Measurements from ENCODE around the gene MAP4K3.
"Not testable (repeated sequence)": the region's sequence is repeated elsewhere in the genome, so short reads cannot be mapped to it uniquely, and the experiment has no call there.

Gene MAP4K3

DNA sequence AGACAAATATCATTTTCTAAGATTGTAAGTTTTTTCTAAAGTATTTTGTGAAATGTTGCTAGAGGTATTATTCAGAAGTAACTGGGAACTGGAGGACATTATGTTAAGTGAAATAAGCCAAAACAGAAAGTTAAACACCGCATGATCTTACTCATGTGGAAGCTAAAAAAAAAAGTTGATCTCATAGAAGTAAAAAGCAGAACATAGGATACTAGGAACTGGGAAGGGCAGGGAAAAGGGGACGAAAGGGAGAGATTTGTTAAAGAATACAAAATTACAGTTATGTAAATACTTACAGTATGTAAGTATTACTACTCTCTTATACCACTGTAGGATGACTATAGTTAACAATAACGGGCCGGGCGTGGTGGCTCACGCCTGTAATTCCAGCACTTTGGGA, 146.7 kb downstream of the MAP4K3 start:
- DNase-seq: no peak

GRCh38 chr2:39289609-39290008, 147.5 kb downstream of the MAP4K3 start:
- no peak for DNase-seq

- no peak for DNase-seq
Measured at GRCh38 chr2:39283561-39283960, 153.5 kb downstream of the MAP4K3 start.

DNA sequence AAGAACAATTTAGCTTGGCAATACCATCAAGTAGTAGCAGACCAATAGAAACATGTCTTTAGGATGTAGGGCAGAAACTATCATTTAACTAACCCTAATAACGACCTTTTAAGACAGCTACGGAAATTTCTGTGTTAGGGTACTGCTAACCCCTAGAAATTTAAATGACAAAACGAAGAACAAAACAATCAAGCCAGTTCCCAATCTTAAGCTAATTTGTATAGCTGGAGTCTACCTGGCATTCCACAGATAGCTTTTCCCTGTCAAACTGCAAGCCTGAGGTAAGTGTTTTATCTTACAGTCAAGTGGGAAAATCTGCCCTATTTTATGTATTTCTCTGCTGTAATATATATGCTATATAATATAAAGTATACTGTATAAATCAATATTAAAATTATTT, 155.7 kb downstream of the MAP4K3 start:
- DNase-seq: no peak

DNA sequence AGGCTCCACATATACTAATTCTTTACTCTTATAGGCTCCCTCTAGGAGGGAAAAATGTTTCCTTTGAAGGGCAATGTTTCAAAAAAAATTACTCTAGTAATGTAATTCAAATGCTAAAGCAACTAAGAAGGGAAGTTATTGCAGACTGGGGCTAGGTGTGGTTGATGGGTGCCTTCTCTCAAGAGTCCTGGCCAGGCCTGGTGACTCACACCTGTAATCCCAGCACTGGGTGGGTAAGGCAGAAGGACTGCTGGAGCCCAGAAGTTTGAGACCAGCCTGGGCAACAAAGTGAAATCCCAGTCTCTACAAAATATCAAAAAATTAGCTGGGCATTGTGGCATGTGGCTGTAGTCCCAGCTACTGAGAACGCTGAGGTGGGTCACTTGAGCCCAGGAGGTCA, 162.1 kb downstream of the MAP4K3 start:
- no peak for DNase-seq

GRCh38 chr2:39269941-39270340, 167.1 kb downstream of the MAP4K3 start:
- DNase-seq: no peak

DNA sequence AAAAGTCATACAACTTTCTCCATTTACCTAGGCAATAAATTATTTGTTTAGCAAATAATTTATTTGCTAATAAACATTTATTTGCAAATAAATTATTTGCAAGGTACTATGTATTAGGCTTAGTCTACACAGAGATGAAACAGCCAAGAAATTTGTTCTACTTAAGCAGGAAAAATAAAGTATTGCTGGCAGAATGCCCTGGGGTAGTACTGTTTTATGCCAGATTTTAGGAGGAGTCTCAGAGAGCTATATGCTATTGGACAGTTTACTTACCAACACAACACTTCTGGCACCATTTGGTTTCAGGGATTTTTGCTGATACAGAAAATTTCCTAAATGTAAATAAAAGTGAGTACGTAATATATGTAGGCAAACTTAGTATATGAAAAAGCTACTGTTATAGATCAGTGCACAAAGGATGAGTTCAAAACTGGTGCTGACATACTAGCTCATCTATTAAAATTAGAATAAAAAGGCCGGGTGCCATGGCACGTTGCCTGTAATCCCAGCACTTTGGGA, 170.1 kb downstream of the MAP4K3 start:
- no peak for DNase-seq

- DNase-seq: no peak
Measured at GRCh38 chr2:39266139-39266805, 170.8 kb downstream of the MAP4K3 start.

- peak; percentile 21 for DNase-seq
Measured at GRCh38 chr2:39265315-39265714, 171.8 kb downstream of the MAP4K3 start.

- DNase-seq: no peak
Measured at GRCh38 chr2:39264733-39265132, 172.4 kb downstream of the MAP4K3 start.

DNA sequence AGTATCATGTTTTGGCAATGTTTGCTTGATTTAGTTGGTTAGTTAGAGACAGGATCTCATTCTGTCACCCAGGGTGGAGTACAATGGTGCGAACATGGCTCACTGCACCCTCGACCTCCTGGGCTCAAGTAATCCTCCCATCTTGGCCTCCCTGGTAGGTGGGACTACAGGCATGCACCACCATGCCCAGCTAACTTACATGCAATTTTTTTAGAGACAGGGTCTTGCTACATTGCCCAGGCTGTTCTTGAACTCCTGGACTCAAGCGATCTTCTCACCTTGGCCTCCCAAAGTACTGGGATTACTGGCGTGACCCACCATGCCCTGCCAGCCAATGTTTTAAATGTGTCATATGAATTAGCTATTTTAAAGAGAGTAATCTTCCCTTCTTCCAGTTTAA, 177.0 kb downstream of the MAP4K3 start:
- no peak for DNase-seq

DNA sequence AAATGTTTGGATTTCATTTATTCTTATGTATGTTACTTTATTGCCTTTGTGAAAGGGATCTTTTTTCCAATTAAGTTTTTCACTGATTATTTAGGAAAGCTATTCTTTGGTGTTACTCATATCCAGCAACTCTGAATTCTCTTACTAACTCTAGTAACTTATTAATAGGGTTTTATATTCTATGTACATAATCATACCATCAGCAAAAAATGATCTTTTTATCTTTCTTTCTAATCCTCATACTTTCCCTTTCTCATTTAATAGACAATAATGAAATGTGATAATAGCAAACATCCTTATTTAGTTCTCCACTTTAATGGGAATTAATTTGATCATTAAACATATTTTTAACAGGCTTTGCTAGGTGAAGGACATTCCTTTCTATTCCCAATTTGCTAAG, 181.0 kb downstream of the MAP4K3 start:
- DNase-seq: no peak

DNA sequence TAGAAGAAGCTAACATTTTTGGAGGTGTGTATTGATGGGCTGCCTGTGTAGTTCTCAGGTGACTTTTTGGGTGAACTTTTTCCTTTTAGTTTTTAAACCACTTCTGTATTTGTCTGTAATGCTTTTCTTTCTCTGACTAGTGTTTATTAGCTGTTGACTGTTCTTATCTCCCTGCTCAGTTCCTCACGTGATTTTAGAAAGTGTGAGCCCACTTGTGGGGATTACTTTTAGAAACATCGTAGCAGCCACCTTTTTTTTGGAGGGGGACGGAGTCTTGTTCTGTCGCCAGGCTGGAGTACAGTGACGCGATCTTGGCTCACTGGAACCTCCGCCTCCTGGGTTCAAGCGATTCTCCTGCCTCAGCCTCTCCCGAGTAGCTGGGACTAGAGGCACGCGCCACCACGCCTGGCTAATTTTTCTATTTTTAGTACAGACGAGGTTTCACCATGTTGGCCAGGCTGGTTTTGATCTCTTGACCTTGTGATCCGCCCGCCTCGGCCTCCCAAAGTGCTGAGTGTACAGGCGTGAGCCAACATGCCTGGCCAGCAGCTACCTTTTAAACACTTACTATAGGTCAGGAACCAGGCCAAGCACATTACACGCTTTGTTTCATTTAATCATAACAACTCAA, 184.1 kb downstream of the MAP4K3 start:
- no peak for DNase-seq

GRCh38 chr2:39247512-39248043, 189.5 kb downstream of the MAP4K3 start:
- peak; percentile 30 for DNase-seq

DNA sequence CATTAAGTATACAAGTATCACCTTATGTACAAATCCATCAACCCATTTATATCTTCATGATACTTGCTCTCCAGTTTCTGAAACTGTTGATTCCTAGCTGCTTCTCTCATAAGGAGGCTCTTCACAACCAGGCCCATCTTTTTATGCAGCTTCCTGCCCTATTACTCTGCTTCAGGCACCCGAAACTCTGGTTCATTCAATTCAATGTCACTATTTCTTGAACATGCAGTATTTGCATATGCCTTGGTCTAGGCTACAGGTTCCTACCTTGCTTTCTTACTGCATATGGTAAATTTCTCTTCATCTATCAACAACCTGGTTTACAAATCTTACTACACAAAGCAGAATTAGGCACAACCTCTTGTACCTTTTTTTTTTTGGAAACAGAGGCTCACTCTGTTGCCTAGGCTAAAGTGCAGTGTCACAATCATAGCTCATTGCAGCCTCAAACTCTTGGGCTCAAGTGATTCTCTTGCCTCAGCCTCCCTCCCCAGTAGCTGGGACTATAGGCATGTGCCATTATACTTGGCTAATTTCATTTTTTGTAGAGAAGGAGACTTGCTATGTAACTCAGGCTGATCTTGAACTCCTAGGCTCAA, 190.6 kb downstream of the MAP4K3 start:
- DNase-seq: no peak

DNA sequence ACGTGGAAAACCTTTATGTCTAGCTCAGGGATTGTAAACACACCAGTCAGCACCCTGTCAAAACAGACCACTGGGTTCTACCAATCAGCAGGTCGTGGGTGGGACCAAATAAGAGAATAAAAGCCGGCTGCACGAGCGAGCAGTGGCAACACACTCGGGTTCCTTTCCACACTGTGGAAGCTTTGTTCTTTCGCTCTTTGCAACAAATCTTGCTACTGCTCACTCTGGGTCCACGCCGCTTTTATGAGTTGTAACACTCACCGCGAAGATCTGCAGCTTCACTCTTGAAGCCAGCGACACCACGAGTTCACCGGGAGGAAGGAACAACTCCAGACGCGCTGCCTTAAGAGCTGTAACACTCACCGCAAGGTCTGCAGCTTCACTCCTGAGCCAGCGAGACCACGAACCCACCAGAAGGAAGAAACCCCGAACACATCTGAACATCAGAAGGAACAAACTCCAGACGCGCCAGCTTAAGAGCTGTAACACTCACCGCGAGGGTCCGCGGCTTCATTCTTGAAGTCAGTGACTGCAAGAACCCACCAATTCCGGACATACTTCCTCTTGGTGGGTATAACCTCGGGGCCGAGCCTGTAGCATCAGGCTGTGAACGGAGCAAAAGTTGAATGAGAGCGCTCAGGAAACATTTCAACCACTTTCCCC, 192.0 kb downstream of the MAP4K3 start:
- not testable (repeated sequence) for DNase-seq

DNA sequence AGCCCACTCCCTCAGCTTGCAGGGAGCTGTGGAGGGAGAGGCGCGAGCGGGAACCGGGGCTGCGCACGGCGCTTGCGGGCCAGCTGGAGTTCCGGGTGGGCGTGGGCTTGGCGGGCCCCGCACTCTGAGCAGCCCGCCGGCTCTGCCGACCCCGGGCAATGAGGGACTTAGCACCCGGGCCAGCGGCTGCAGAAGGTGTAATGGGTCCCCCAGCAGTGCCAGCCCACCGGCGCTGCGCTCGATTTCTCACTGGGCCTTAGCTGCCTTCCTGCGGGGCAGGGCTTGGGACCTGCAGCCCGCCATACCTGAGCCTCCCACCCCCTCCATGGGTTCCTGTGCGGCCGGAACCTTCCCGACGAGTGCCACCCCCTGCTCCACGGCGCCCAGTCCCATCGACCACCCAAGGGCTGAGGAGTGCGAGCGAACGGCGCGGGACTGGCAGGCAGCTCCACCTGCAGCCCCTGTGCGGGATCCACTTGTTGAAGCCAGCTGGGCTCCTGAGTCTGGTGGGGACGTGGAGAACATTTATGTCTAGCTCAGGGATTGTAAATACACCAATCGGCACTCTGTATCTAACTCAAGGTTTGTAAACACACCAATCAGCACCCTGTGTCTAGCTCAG, 192.7 kb downstream of the MAP4K3 start:
- not testable (repeated sequence) for DNase-seq

DNA sequence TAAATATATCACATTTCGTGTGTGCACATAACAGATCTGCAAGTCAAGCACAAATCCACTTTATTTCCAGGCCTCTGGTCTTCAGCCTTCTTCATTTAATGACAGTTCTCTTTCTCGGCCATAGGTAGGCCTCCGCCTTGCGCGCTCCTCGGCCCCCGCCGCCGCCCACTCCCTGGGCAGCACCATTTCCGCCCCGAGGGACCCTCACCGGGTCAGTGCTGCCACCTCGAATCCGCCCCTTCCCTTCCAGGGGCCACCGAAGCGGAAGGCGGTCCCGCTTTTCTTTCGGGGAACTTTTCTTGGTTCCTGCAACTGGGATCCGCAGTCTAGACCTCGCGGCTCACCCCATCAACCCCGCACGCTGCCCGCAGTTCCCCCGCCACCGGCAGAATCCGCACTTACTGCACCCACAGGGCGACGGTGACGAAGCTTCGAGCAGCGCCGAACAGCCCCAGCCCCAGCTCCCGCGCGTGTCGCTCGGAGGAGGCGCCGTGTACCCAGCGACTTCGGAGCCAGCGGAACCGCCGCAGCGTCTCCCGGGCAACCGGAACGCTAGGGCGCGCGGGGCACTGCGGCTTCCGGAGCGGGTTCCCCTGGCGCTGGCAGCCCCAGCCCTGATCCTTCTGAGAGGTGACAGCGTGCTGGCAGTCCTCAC, 193.5 kb downstream of the MAP4K3 start, which contains the start of gene CDKL4:
Gene CDKL4, minus strand, starts transcription at position 502 of the 655 bp plus-strand sequence.
- no peak for DNase-seq

DNA sequence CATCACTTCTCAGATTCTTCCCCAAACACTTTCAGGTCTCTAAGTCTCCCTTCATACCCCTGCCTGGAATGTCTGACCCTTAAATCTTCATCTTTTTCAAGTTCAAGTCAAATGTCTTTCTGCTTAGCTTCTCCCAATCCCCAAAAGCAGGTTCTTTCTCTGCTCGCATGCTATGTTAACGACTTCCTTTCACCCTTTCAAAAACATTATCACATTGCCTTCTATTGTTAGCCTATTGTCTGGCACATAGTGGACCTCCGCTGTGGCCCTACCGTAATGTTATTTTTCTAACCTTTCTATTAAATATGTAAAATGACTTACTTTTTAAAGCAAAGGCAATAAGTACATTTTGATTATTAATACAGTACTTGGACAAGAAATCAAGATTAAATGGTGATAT, 195.5 kb downstream of the MAP4K3 start:
- no peak for DNase-seq

GRCh38 chr2:39240758-39241157, 196.3 kb downstream of the MAP4K3 start:
- no peak for DNase-seq

GRCh38 chr2:39234754-39235153, 202.3 kb downstream of the MAP4K3 start:
- no peak for DNase-seq

DNA sequence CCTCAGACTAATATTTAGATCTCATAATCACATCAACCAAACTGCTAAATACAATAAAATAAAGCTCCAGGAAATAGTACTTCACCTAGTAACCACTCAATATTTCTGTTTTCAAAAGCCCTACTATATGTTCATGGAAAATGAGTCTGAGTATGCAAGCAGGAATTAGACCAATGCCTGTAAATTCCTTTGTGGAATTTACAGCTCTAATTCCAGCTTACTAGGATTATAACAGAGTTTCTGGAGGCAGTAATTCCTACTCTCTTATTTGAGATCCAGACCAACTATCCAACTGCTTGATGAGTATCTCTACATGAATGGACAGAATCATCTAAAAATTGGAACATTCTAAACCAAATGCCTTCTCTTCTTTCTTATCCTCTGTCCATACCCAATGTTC, 204.9 kb downstream of the MAP4K3 start:
- DNase-seq: no peak
